ENCODE measurements around the gene FIGLA. TPM values are rescaled to one million over a fixed set of nuclear protein-coding genes. Genes with fewer than 3 reads are reported as not detected.
"Not testable (repeated sequence)": the region's sequence is repeated elsewhere in the genome, so short reads cannot be mapped to it uniquely, and the experiment has no call there.

Gene FIGLA
- total RNA-seq, 1 experiment from 2014 or later, result not detected

DNA sequence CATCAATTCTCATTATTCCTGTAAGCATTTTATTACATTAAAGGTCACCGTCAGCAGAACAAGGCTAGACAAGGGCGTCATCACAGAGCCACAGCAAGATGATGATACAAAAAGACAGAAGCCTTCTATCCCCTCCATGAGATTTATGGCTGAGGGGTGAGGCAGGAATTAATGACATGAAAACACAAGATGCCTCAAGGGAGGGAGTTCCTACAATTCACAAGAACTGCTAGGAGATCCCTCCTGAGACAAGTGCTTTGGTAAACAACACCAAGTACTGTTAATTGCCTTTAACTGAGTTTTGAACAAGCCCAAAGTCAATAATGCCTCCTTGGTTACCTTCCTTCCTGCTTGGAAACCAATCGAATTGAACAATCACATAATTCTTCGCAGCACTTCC lies 36.5 kb downstream of the FIGLA start:
- Histone ChIP-seq H3K4me3 (no peak overlapping the region), H3K36me3 (no peaks in the 10 kb centered on the region), H3K9me3 (replicated peaks) (no peaks in the 10 kb centered on the region), H3K27me3 (replicated peaks) (peaks cover 19% of the 10 kb centered on the region), H3K4me1 (replicated peaks) (no peaks in the 10 kb centered on the region), H3K27ac (no peak overlapping the region)
- DNase-seq (ENCODE audit: low read depth in 1 of 2, low spot score in 2 of 2), result no peak

DNA sequence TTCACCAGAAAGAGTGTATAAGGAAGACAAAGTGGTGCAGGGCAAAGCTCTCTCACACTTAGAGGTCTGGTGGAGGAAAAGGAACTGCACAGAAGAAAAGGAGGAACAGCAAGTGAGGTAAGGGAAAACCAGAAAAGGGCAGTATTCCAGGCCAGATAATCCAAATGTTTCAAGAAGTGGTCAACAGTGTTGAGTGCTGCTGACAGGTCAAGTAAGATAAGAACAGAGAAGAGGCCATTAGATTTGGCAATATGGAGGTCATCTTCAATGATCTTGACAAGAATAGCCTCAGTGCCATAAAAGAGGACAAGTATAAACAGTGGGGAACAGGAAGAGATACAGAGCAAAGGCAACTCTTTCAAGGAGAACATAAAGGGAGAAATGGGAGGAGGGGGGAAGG lies 37.4 kb downstream of the FIGLA start:
- no peaks in the 10 kb centered on the region for H3K9me3 ChIP-seq (replicated peaks)
- no peaks in the 10 kb centered on the region for H3K4me1 ChIP-seq (replicated peaks)

DNA sequence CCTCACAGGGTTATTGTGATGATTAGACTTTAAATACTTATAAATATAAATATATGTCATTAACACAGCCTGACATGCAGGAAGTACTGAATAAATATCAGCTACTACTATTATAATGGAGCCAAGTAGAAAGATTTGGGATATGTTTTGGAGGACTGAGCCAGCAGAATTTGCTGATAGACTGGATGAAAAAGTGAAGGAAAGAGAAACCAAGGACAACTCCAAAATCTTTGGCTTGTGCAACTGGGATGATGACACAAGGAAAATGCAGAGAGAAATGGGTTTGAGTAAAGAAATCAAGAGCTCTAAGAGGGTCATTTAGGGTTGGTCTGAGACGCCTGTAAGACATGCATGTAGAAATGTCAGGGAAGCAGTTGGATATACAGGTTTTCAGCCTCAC lies 38.0 kb downstream of the FIGLA start:
- no peak for DNase-seq (ENCODE audit: low read depth in 1 of 2, low spot score in 2 of 2)
- H3K4me3 ChIP-seq, result no peak overlapping the region
- peaks cover 18% of the 10 kb centered on the region for H3K27me3 ChIP-seq (replicated peaks)
- no peaks in the 10 kb centered on the region for H3K4me1 ChIP-seq (replicated peaks)
- no peaks in the 10 kb centered on the region for H3K9me3 ChIP-seq (replicated peaks)
- H3K27ac ChIP-seq, result no peak overlapping the region
- H3K36me3 ChIP-seq, result no peaks in the 10 kb centered on the region

More for the DNA sequence above, 37.4 kb downstream of the FIGLA start:
- no peaks in the 10 kb centered on the region for H3K36me3 ChIP-seq
- no peak overlapping the region for H3K27ac ChIP-seq
- peaks cover 21% of the 10 kb centered on the region for H3K27me3 ChIP-seq (replicated peaks)
- DNase-seq (ENCODE audit: low read depth in 1 of 2, low spot score in 2 of 2), result no peak
- H3K4me3 ChIP-seq, result no peak overlapping the region

DNA sequence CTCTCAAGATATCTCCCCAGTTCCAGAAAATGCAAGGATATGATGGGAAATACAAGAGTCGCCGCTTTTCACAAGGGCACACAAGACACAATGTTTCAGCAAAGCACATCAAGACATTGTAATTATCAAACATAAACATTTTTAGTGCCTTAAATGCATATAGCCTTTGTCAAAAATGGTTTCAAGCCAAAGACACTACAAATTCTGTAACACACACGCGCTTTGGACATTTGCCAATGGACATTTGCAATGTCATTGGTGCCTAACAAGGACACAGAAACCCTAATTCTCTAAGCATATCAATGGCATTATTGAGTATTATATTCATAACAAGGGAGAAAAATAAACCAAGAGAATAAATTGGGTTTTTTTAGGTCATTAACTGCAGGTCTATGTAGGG lies 38.6 kb downstream of the FIGLA start:
- H3K4me3 ChIP-seq, result no peak overlapping the region
- no peaks in the 10 kb centered on the region for H3K9me3 ChIP-seq (replicated peaks)
- H3K27me3 ChIP-seq (replicated peaks), result peaks cover 13% of the 10 kb centered on the region; the same call in 1 of the 2 replicates
- no peak for DNase-seq (ENCODE audit: low read depth in 1 of 2, low spot score in 2 of 2)
- H3K4me1 ChIP-seq (replicated peaks), result no peaks in the 10 kb centered on the region
- H3K27ac ChIP-seq, result no peak overlapping the region
- H3K36me3 ChIP-seq, result no peaks in the 10 kb centered on the region

DNA sequence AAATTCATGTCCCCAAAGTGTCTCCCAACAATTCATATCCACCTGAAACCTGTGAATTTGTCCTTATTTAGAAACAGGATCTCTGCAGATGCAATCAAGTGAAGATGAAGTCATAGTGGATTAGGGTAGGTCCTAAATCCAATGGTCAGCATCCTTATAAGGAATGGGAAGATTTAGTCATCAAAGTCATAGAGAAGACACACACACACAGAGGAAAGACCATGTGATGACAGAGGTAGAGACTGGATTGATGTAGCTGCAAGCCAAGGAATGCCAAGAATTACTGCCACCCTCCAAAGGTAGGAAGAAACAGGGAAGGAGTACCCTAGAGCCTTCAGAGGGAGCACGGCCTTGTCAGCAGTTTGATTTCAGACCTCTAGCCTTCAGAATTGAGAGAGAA lies 40.1 kb downstream of the FIGLA start:
- no peak for DNase-seq (ENCODE audit: low read depth in 1 of 2, low spot score in 2 of 2)
- Histone ChIP-seq H3K36me3 (no peaks in the 10 kb centered on the region), H3K9me3 (replicated peaks) (no peaks in the 10 kb centered on the region), H3K27ac (no peak overlapping the region), H3K4me1 (replicated peaks) (no peaks in the 10 kb centered on the region), H3K27me3 (replicated peaks) (peaks cover 17% of the 10 kb centered on the region; the same call in 1 of the 2 replicates), H3K4me3 (no peak overlapping the region)

DNA sequence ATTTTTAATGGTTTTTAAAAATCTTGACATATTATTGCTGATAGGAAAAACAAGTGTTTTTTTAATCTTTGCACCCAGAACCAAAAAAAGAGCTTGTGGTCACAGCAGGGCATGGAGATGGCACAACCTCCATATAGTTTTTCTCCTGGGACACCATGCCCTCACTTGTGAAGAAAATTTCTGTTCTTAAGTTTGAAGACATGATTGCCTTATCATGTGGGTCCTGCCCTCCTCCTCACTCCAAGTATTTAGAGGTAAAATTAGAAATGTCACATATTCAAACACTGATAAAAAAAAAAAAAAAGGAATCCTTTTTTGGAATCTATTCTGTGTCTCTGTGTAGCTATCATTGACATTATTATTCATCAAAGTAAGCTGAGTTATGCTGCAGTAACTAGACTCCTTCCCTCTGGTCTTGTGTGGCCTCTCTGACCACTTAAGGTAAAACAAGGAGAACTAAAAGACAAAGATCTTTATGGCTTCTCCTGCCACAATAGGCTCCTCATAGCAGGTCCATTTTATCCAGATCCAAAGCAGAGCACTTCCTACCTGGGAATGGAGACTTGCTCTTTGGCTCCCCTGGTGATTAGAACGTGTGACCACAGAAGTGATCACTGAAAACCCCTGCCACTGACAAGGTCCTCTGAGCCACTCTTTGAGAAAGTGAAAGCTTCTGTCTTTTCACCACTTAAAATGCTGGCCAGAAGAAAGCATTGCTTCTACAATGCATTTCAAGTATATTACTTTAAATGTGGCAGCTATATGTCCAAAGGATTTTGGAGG lies 42.2 kb downstream of the FIGLA start:
- no peak for DNase-seq (ENCODE audit: low read depth in 1 of 2, low spot score in 2 of 2)
- no peak overlapping the region for H3K27ac ChIP-seq
- no peaks in the 10 kb centered on the region for H3K36me3 ChIP-seq
- no peaks in the 10 kb centered on the region for H3K9me3 ChIP-seq (replicated peaks)
- H3K4me1 ChIP-seq (replicated peaks), result no peaks in the 10 kb centered on the region
- H3K4me3 ChIP-seq, result no peak overlapping the region
- peaks cover 17% of the 10 kb centered on the region; the same call in 1 of the 2 replicates for H3K27me3 ChIP-seq (replicated peaks)

DNA sequence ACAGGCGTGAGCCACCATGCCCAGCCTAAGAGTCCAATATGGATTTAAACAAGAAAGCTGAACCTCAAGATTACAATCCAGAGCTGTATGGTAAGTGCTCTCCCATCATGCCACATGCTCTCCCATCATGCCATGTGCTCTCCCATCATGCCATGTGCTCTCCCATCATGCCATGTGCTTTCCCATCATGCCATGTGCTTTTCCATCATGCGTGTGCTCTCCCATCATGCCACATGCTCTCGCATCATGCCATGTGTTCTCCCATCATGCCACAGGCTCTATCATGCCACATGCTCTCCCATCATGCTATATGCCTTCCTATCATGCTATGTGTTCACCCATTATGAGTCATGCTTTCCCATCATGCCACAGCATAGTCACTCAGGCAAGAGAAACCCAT lies 43.2 kb downstream of the FIGLA start:
- no peaks in the 10 kb centered on the region for H3K36me3 ChIP-seq
- no peaks in the 10 kb centered on the region for H3K4me1 ChIP-seq (replicated peaks)

DNA sequence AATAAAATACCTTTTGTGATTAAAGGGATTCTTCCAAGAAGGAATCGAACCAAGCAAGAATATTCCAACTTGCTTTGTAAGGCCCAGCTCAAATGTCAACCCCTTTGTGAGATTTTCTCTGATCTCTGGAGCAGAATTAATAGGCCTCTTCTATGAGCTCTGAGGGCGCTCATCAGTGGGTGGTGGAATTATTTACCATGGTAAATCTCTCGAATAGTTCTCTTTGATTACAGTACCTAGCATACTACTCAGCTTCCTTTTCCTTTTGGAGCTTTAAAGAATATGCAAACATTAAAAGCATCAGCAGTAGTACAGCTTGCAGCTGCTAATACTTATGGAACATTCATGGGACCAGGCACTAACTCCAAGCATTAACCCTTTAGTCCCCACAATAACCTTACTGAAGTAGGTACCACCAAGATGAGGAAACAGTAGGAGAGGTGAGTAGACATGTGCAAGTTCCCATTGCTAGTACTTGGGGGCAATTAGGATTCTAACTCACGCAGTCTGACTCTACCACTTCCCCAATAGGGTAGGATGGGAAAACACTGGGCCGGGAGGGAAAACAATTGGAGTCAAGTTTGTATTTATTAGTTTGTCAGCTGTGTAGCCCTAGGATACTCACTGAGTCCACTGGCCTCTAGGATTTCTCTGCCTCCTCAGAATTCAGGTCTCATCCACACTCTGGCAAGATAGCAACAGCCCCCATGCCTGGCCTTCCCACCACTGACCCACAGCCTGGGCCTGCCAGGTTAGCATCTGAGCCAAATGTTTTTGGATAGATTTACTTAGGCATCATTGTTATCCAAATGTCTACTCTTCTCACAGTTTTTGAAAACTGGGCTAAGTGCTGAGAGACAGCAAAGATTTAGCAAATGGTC lies 44.1 kb downstream of the FIGLA start:
- Histone ChIP-seq H3K27me3 (replicated peaks) (0 out of 2 replicates have a peak, but pooled peaks cover 9% of the 10 kb centered on the region), H3K36me3 (no peaks in the 10 kb centered on the region), H3K4me3 (no peak overlapping the region), H3K4me1 (replicated peaks) (no peaks in the 10 kb centered on the region), H3K9me3 (replicated peaks) (no peaks in the 10 kb centered on the region), H3K27ac (no peak overlapping the region)
- DNase-seq (ENCODE audit: low read depth in 1 of 2, low spot score in 2 of 2), result no peak

More for the DNA sequence above, 43.2 kb downstream of the FIGLA start:
- peaks cover 17% of the 10 kb centered on the region; the same call in 1 of the 2 replicates for H3K27me3 ChIP-seq (replicated peaks)
- no peak overlapping the region for H3K27ac ChIP-seq
- H3K4me3 ChIP-seq, result no peak overlapping the region
- H3K9me3 ChIP-seq (replicated peaks), result no peaks in the 10 kb centered on the region
- no peak for DNase-seq (ENCODE audit: low read depth in 1 of 2, low spot score in 2 of 2)

DNA sequence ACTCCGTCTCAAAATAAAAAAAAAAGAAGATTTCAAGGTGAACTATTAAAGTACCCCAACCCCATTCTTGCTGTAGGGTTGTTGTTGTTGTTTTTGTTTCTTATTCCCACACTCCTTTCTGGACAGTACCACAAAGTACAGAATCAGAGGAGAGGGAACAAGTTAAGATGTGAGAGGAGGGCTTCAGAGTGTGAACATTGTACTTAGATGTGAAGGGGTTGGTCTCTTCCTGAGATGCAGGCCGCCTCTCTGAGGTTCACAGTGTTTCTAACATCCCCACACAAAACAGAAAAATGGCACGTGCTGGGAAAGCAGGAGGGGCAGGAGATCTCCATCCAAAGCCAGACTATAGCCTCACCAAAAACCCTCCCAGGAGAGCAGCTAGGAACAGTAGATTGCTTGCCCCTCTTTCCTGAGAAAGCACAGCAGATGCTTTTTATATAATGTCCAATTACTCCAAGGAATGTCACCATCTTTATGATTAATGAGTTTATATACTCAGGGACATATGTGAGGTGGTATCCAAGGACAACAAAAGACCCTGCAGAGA lies 45.1 kb downstream of the FIGLA start:
- Histone ChIP-seq H3K27ac (no peak overlapping the region), H3K4me1 (replicated peaks) (no peaks in the 10 kb centered on the region)
- no peak for DNase-seq (ENCODE audit: low read depth in 1 of 2, low spot score in 2 of 2)

DNA sequence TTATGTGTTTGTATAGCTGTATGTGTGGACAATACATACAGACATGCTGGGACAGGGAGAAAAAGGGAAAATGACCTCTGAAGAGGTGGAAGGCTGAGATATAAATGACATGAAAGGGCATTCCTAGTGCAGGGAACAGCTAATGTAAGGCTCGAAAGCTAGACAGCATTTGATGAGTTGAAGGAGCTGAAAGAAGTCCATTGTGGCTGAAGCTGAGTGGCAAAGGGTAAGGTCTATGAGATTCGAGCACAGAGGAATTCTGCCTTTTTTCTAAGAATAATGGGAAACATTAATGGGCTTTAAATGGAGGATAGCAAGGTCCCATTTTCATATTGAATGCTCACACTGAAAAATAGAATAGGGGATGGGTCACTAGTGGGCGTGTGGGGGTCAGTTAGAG lies 46.0 kb downstream of the FIGLA start:
- DNase-seq (ENCODE audit: low read depth in 1 of 2, low spot score in 2 of 2), result no peak
- Histone ChIP-seq H3K27me3 (replicated peaks) (0 out of 2 replicates have a peak, but pooled peaks cover 12% of the 10 kb centered on the region), H3K27ac (no peak overlapping the region), H3K9me3 (replicated peaks) (no peaks in the 10 kb centered on the region), H3K4me1 (replicated peaks) (no peaks in the 10 kb centered on the region), H3K36me3 (no peaks in the 10 kb centered on the region), H3K4me3 (no peak overlapping the region)

More for the DNA sequence above, 45.1 kb downstream of the FIGLA start:
- Histone ChIP-seq H3K4me3 (no peak overlapping the region), H3K36me3 (no peaks in the 10 kb centered on the region), H3K27me3 (replicated peaks) (0 out of 2 replicates have a peak, but pooled peaks cover 12% of the 10 kb centered on the region), H3K9me3 (replicated peaks) (no peaks in the 10 kb centered on the region)

DNA sequence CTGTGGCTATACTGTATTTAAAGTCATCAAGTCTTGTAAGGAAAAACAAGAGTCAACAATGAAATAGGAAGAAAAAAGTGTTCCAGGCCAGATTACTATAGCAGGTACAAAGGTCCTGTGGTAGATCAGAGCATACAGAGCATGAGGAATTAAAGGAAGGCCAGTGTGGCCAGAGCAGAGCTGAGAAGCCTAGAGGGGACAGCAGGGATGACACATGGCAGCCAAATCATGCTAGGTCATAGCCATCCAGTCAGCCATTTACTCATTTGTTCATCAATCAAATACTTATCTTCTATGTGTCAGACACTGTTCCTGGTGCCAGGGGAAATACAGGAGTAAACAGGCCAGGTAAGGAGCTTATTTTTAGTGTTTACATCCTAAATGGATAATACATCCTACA lies 46.8 kb downstream of the FIGLA start:
- no peaks in the 10 kb centered on the region for H3K4me1 ChIP-seq (replicated peaks)
- no peak for DNase-seq (ENCODE audit: low read depth in 1 of 2, low spot score in 2 of 2)
- 0 out of 2 replicates have a peak, but pooled peaks cover 11% of the 10 kb centered on the region for H3K27me3 ChIP-seq (replicated peaks)
- H3K9me3 ChIP-seq (replicated peaks), result no peaks in the 10 kb centered on the region
- no peaks in the 10 kb centered on the region for H3K36me3 ChIP-seq
- no peak overlapping the region for H3K4me3 ChIP-seq
- H3K27ac ChIP-seq, result no peak overlapping the region

DNA sequence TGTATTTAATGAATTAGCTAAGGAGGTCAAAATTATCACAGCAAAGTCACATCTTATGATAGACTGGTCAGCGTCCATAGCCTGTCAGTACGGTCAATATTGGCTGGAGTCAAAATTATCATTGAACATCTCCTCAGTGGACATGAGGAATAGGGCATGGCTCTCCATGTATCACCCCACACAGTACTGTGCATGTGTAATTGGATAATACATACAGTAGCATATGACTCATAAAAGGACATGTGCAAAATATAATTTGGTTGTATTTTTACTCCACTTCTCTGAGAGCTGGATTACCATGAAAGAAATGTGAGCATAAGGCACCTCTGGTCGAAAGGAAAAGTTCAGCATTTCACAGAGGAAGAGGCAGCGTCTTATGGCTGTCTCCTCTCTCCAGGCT lies 47.4 kb downstream of the FIGLA start:
- no peak for DNase-seq (ENCODE audit: low read depth in 1 of 2, low spot score in 2 of 2)
- 0 out of 2 replicates have a peak, but pooled peaks cover 9% of the 10 kb centered on the region for H3K27me3 ChIP-seq (replicated peaks)
- no peaks in the 10 kb centered on the region for H3K9me3 ChIP-seq (replicated peaks)
- H3K4me3 ChIP-seq, result no peak overlapping the region
- H3K27ac ChIP-seq, result no peak overlapping the region
- no peaks in the 10 kb centered on the region for H3K4me1 ChIP-seq (replicated peaks)
- H3K36me3 ChIP-seq, result no peaks in the 10 kb centered on the region

DNA sequence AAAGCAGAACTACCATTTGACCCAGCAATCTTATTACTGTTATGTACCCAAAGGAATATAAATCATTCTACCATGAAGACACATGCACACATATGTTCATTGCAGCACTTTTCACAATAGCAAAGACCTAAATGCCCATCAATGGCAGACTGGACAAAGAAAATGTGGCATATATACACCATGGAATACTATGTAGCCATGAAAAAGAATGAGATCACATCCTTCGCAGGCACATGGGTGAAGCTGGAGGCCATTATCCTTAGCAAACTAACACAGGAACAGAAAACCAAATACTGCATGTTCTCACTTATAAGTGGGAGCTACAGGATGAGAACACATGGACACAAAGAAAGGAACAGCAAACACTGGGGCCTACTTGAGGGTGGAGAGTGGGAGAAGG lies 51.0 kb downstream of the FIGLA start:
- not testable (repeated sequence) for H3K36me3 ChIP-seq; H3K4me1 ChIP-seq (replicated peaks); H3K27me3 ChIP-seq (replicated peaks); H3K9me3 ChIP-seq (replicated peaks); H3K4me3 ChIP-seq; H3K27ac ChIP-seq; DNase-seq (ENCODE audit: low read depth in 1 of 2, low spot score in 2 of 2)

DNA sequence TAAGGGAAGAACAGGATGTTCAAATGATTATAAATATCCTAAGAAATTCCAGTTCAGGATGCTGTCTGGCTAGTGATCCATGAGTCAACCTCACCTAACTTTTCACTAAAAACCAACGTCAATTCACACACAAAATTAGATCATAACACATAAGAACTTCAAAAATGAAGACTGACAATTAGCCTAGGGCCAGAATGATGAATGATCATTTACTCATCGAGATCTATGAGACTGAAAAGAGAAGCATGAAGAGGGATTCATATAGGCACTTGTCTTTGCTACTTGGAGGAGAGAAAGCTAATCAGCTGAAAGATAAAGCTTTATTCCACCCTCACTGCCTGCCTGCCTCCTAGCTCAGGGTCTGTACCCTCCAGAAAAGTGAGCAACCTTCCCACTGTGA lies 52.3 kb downstream of the FIGLA start:
- Histone ChIP-seq H3K4me3 (no peak overlapping the region), H3K36me3 (no peaks in the 10 kb centered on the region), H3K9me3 (replicated peaks) (no peaks in the 10 kb centered on the region), H3K4me1 (replicated peaks) (no peaks in the 10 kb centered on the region), H3K27me3 (replicated peaks) (peaks cover 7% of the 10 kb centered on the region; the same call in 1 of the 2 replicates), H3K27ac (no peak overlapping the region)
- no peak for DNase-seq (ENCODE audit: low read depth in 1 of 2, low spot score in 2 of 2)
